Mesothelial cell of epicardium (in vitro differentiated cells): ENCODE results near the gene GGN. TPM values are rescaled to one million over a fixed set of nuclear protein-coding genes. Genes with fewer than 3 reads are reported as not detected.

Source experiments
- DNase-seq, 2 experiments: peaks; one replicate each; pipeline ENCODE4 v3.0.0; 2021; ENCODE audit warnings: low spot score in 2 of 2; ENCODE audit not compliant: unreplicated experiment in 2 of 2
- H3K27ac Mint-ChIP-seq: 2 replicates; pipeline ENCODE4 v1.8.0; 2021; ENCODE audit warnings: mixed read lengths
- H3K27me3 Mint-ChIP-seq: 2 replicates; pipeline ENCODE4 v1.8.0; 2021; ENCODE audit warnings: low read depth, mixed read lengths
- H3K36me3 Mint-ChIP-seq: 2 replicates; pipeline ENCODE4 v1.8.0; 2021; ENCODE audit warnings: mixed read lengths
- H3K4me1 Mint-ChIP-seq: 2 replicates; pipeline ENCODE4 v1.8.0; 2021; ENCODE audit warnings: mixed read lengths
- H3K4me3 Mint-ChIP-seq: 2 replicates; pipeline ENCODE4 v1.8.0; 2021; ENCODE audit warnings: mild to moderate bottlenecking, moderate library complexity, mixed read lengths
- H3K9me3 Mint-ChIP-seq: 2 replicates; pipeline ENCODE4 v1.8.0; 2021; ENCODE audit warnings: mixed read lengths
- CTCF ChIP-seq: fragments of 200-600 bp; sonication (generic); IDR thresholded peaks from one replicate; pipeline ENCODE4 v1.5.0; 2021; ENCODE audit warnings: antibody characterized with exemption; ENCODE audit not compliant: unreplicated experiment
- total RNA-seq: library from RNA; stranded (reverse); gene quantifications from 3 replicates; pipeline ENCODE4 v1.2.1, GENCODE V29; 2021

GGN gene
- total RNA-seq, 1 donor from 2014 or later = 1.3 TPM

GRCh38 chr19:38337360-38337653 is 50.5 kb downstream of the GGN start:
- Mint-ChIP-seq H3K36me3 (peaks cover 4% of the 10 kb centered on the region), H3K4me3 (peak overlapping the region; percentile 87), H3K4me1 (peaks cover 15% of the 10 kb centered on the region), H3K27ac (peak overlapping the region; percentile 99), H3K9me3 (no peaks in the 10 kb centered on the region), H3K27me3 (no peaks in the 10 kb centered on the region)
- no peak for DNase-seq
- no peak for TF ChIP-seq CTCF

GRCh38 chr19:38336638-38337359 is 51.0 kb downstream of the GGN start:
- no peak for TF ChIP-seq CTCF
- H3K9me3 Mint-ChIP-seq = no peaks in the 10 kb centered on the region
- peak overlapping the region; percentile 99 for H3K27ac Mint-ChIP-seq
- peaks cover 4% of the 10 kb centered on the region for H3K36me3 Mint-ChIP-seq
- H3K4me3 Mint-ChIP-seq = peak overlapping the region; percentile 87
- H3K27me3 Mint-ChIP-seq = no peaks in the 10 kb centered on the region
- DNase-seq = peak; percentile 89 to 94
- peaks cover 15% of the 10 kb centered on the region for H3K4me1 Mint-ChIP-seq

GRCh38 chr19:38335949-38336637 is 51.7 kb downstream of the GGN start:
- peak overlapping the region; percentile 87 for H3K4me3 Mint-ChIP-seq
- DNase-seq = peak; percentile 87 to 94
- peaks cover 4% of the 10 kb centered on the region for H3K36me3 Mint-ChIP-seq
- no peaks in the 10 kb centered on the region for H3K27me3 Mint-ChIP-seq
- no peak for TF ChIP-seq CTCF
- H3K9me3 Mint-ChIP-seq = no peaks in the 10 kb centered on the region
- peak overlapping the region; percentile 99 for H3K27ac Mint-ChIP-seq
- H3K4me1 Mint-ChIP-seq = peaks cover 15% of the 10 kb centered on the region

Other genes starting within 250 kb of the GGN start
- 3.9 to 4.2 TPM (median 4.0 TPM) in 3 replicates for gene DPF1, start 163.8 kb downstream of the GGN start, total RNA-seq
- 13.6 to 14.8 TPM (median 13.8 TPM) in 3 replicates for gene PPP1R14A, start 131.7 kb downstream of the GGN start, total RNA-seq
- 277 to 312 TPM (median 299 TPM) in 3 replicates for gene SPINT2, start 123.5 kb downstream of the GGN start, total RNA-seq
- 4.2 to 5.9 TPM (median 4.6 TPM) in 3 replicates for gene C19orf33, start 83.8 kb downstream of the GGN start, total RNA-seq
- 29.9 to 34.1 TPM (median 31.5 TPM) in 3 replicates for gene YIF1B, start 72.1 kb downstream of the GGN start, total RNA-seq
- 2.8 to 2.9 TPM (median 2.9 TPM) in 3 replicates for gene KCNK6, start 68.2 kb downstream of the GGN start, total RNA-seq
- 26.4 to 30.3 TPM (median 26.6 TPM) in 3 replicates for gene CATSPERG, start 52.2 kb downstream of the GGN start, total RNA-seq
- gene PSMD8, start 13.5 kb downstream of the GGN start, total RNA-seq = 131 to 144 TPM (median 135 TPM) in 3 replicates
- gene SPRED3, start 663 bp upstream of the GGN start, total RNA-seq = 6.7 to 7.1 TPM (median 7.0 TPM) in 3 replicates
- 17.9 to 20.6 TPM (median 18.8 TPM) in 3 replicates for gene FAM98C, start 15.1 kb upstream of the GGN start, total RNA-seq
- gene RASGRP4, start 38.2 kb upstream of the GGN start, total RNA-seq = 1.1 to 1.7 TPM (median 1.2 TPM) in 3 replicates
- 0.20 to 0.49 TPM (median 0.27 TPM) in 3 replicates for gene RYR1, start 45.7 kb upstream of the GGN start, total RNA-seq
- gene MAP4K1, start 229.9 kb upstream of the GGN start, total RNA-seq = 3.9 to 5.6 TPM (median 4.9 TPM) in 3 replicates
- gene EIF3K, start 231.2 kb upstream of the GGN start, total RNA-seq = 198 to 213 TPM (median 201 TPM) in 3 replicates